ENCODE data around the gene ASB4. TPM values are rescaled to one million over a fixed set of nuclear protein-coding genes. Genes with fewer than 3 reads are reported as not detected.
A peak's percentile ranks its signal among the peaks of the same experiment; 100 is the strongest.

The ASB4 gene
- total and polyA plus RNA-seq, 11 donors = 0.18 to 11.5 (median 3.1) TPM

GRCh38 chr7:95589766-95590165, 104.0 kb downstream of the ASB4 start:
- Histone ChIP-seq H3K4me3 (peak overlapping the region in 2 of 12 donors; percentile 86 to 98), H3K36me3 (peaks cover 6 to 100% (median 99%) of the 10 kb centered on the region in 9 donors), H3K9me3 (no peaks in the 10 kb centered on the region), H3K27ac (peak overlapping the region in 7 of 12 donors; percentile 6 to 99 (median 66)), H3K27me3 (no peaks in the 10 kb centered on the region), H3K4me1 (peaks cover 0 to 82% (median 56%) of the 10 kb centered on the region in 12 donors)
- intact Hi-C loops (cut with DNase I) = loop anchor here in 3 of 10 donors (2.0 to 5.0 kb wide), 3 partner anchors 37 to 95 kb away; no protein-coding TSS in a partner anchor
- no peak for DNase-seq
- TF ChIP-seq CTCF (IDR thresholded peaks at IDR 0.05) = no peak
- TF ChIP-seq POLR2A (IDR thresholded peaks at IDR 0.05) = peak in 1 of 2 donors; percentile 47
- peak in 1 of 4 donors; percentile 0 for ATAC-seq
- 95 to 100% (median 97%) methylated on average over 1 of the region's 1 CpG for WGBS, 4 donors

Other genes with a start within 250 kb of the ASB4 start
- under 1 TPM in 2 of 9 donors, not detected in 7; 0.32 to 0.39 TPM for gene PON1, start 161.4 kb upstream of the ASB4 start, total RNA-seq
- gene PON1, start 161.4 kb upstream of the ASB4 start, polyA plus RNA-seq = under 1 TPM in 1 of 2 donors, not detected in 1; 0.07 TPM
- gene PON3, start 89.6 kb upstream of the ASB4 start, total RNA-seq = 1 to 10 TPM in 2 of 9 donors, under 1 TPM in 7; 0.28 to 1.8 (median 0.70) TPM
- under 1 TPM; 0.21 to 0.80 TPM for gene PON3, start 89.6 kb upstream of the ASB4 start, polyA plus RNA-seq
- 10 to 100 TPM; 26.3 to 50.6 (median 35.7) TPM for gene PON2, start 50.9 kb upstream of the ASB4 start, total RNA-seq
- gene PON2, start 50.9 kb upstream of the ASB4 start, polyA plus RNA-seq = 10 to 100 TPM; 16.6 to 29.5 TPM
- 1,000 to 10,000 TPM in 2 of 9 donors, 100 to 1,000 TPM in 5, 10 to 100 TPM in 2; 45.6 to 4,362 (median 173) TPM for gene PDK4, start 110.6 kb downstream of the ASB4 start, total RNA-seq
- 100 to 1,000 TPM; 116 to 724 TPM for gene PDK4, start 110.6 kb downstream of the ASB4 start, polyA plus RNA-seq

All from heart left ventricle (tissue), 16 donors.